Measurements from ENCODE around the gene EXOC2.

DNA sequence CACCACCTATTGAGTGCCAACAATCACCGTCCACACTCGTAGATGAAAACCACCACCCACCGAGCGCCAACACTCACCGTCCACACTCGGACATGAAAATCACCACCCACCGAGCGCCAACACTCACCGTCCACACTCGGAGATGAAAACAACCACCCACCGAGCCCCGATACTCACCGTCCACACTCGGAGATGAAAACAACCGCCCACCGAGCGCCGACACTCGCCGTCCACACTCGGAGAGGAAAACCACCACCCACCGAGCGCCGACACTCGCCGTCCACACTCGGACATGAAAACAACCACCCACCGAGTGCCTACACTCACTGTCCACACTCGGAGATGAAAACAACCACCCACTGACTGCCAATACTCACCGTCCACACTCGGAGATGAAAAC, 172.1 kb downstream of the EXOC2 start:
- TF ChIP-seq FOXP2 (optimal IDR thresholded peaks at IDR 0.05; ENCODE audit: control extremely low read depth, extremely low read length, insufficient read depth) (no peak), EZH2 (IDR thresholded peaks at IDR 0.05) (no peak), POLR2AphosphoS5 (IDR thresholded peaks at IDR 0.05; ENCODE audit: borderline replicate concordance, low read depth, low read length) (no peak)

Data from SK-N-MC (cell line).